Measurements from ENCODE around the gene RBM33. TPM values are rescaled to one million over a fixed set of nuclear protein-coding genes. Genes with fewer than 3 reads are reported as not detected.

The RBM33 gene
- polyA plus RNA-seq, 1 experiment: 9.5 TPM

DNA sequence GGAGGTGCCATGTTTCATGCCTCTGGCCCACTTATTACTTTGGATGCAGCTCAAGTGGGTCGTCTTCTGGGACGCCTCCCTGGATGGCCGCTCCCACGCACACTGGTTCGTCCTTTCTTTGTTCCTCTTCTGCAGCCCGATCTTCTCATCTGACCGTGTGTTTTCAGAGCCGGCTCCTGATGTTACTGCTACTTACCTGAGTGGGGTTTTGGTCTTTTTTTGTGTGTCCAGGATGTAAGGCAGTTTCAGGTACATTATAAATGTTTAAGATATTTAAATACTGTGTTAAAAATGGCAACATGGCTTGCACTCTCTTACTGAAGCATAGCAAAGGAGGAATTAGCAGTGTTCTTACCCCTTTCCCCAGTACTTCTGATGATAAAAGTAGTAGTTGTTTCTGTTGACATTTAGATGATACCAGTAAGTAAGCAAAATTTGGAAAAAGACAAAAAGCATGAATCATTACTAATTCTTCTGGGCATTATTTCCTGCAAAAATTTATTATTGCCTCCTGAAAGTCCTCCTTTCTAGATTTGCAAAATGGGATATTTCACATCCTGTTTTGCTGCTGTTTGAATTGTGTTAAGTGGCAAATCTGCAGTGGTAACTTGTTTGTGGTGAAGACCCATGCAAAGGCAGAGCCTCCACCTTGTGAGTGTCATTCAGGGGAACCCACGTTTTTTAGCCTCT is 108.4 kb downstream of the RBM33 start:
- Histone ChIP-seq H3K27me3 (ENCODE audit: control insufficient read depth, insufficient read depth, low read length) (no peaks in the 10 kb centered on the region), H3K9me3 (ENCODE audit: control insufficient read depth, insufficient read depth, low read length) (no peaks in the 10 kb centered on the region), H3K27ac (ENCODE audit: low read depth, low read length) (no peak overlapping the region), H3K4me3 (ENCODE audit: low read depth, low read length) (no peak overlapping the region)
- TF ChIP-seq, protein P1, sequence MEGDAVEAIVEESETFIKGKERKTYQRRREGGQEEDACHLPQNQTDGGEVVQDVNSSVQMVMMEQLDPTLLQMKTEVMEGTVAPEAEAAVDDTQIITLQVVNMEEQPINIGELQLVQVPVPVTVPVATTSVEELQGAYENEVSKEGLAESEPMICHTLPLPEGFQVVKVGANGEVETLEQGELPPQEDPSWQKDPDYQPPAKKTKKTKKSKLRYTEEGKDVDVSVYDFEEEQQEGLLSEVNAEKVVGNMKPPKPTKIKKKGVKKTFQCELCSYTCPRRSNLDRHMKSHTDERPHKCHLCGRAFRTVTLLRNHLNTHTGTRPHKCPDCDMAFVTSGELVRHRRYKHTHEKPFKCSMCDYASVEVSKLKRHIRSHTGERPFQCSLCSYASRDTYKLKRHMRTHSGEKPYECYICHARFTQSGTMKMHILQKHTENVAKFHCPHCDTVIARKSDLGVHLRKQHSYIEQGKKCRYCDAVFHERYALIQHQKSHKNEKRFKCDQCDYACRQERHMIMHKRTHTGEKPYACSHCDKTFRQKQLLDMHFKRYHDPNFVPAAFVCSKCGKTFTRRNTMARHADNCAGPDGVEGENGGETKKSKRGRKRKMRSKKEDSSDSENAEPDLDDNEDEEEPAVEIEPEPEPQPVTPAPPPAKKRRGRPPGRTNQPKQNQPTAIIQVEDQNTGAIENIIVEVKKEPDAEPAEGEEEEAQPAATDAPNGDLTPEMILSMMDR (IDR thresholded peaks at IDR 0.05; ENCODE audit: low read depth, low read length): no peak
- ChIA-PET POLR2A (no interaction called here), CTCF (interaction anchor here (0.6 to 2.8 kb wide), 3 partner anchors 14 to 155 kb away, joined by 4 to 14 read pairs (median 5); no protein-coding TSS in a partner anchor)
- no peak for DNase-seq (ENCODE audit: low read depth, low spot score)

DNA sequence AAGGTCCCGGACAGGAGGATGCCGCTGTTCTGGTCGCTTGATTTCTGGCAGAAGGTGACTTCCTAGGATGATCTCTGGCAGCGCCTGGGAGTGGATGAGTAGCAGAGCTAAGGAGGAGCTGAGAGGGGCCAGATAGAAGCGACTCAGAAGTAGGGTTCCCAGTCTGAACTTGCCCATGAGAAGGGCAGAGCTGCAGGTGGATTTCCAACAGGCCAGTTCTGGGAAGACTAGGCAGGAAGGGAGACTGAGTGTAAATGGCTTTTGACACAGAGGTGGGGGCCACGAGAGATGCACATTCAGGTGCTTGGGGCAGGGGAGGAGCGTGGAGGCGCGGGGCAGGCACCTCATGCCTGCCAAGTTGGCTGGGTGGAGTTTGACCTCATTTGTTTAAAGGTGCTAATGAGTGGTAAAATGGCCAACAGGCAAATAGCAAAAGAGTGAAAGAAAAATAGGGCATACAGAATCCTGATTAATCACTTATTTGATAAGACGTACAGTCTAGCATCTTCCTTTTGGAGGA is 109.0 kb downstream of the RBM33 start:
- CTCF ChIA-PET: interaction anchor here (0.6 to 2.8 kb wide), 4 partner anchors 15 to 1217 kb away, joined by 5 to 14 read pairs (median 7); no protein-coding TSS in a partner anchor
- TF ChIP-seq, protein P1 (IDR thresholded peaks at IDR 0.05; ENCODE audit: low read depth, low read length): no peak
- no peaks in the 10 kb centered on the region for H3K27me3 ChIP-seq (ENCODE audit: control insufficient read depth, insufficient read depth, low read length)

DNA sequence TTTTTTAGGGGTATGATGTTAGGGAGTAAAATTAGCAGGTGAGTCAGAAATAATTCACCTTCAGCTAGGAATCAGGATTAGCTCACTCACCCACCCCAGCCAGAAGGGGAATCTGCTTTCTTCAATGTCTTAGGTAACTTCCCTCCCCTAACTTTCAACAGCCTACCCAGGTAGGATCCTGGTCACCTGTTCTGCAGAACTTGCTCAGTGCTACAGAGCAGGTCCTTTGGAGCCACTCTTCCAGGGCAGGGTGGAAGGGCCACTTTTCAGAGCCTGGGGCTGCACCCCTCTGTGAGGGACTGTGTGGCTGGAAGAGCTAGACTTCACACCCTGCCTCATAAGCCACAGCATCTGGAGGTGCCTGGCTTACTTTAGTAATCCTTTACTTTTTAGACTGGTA is 109.7 kb downstream of the RBM33 start:
- H3K4me3 ChIP-seq (ENCODE audit: low read depth, low read length): no peak overlapping the region
- ChIA-PET CTCF (interaction anchor here (0.6 to 2.8 kb wide), 3 partner anchors 14 to 1216 kb away, joined by 5 to 14 read pairs (median 9); no protein-coding TSS in a partner anchor), POLR2A (no interaction called here)
- no peak for DNase-seq (ENCODE audit: low read depth, low spot score)
- no peak overlapping the region for H3K27ac ChIP-seq (ENCODE audit: low read depth, low read length)
- no peaks in the 10 kb centered on the region for H3K9me3 ChIP-seq (ENCODE audit: control insufficient read depth, insufficient read depth, low read length)
- TF ChIP-seq, protein P1 (IDR thresholded peaks at IDR 0.05; ENCODE audit: low read depth, low read length): no peak
- H3K27me3 ChIP-seq (ENCODE audit: control insufficient read depth, insufficient read depth, low read length): no peaks in the 10 kb centered on the region

More for the DNA sequence above, 109.0 kb downstream of the RBM33 start:
- POLR2A ChIA-PET: no interaction called here
- H3K27ac ChIP-seq (ENCODE audit: low read depth, low read length): no peak overlapping the region
- no peak overlapping the region for H3K4me3 ChIP-seq (ENCODE audit: low read depth, low read length)
- H3K9me3 ChIP-seq (ENCODE audit: control insufficient read depth, insufficient read depth, low read length): no peaks in the 10 kb centered on the region
- DNase-seq (ENCODE audit: low read depth, low spot score): no peak

- no peak overlapping the region for H3K4me3 ChIP-seq (ENCODE audit: low read depth, low read length)
- no peaks in the 10 kb centered on the region for H3K9me3 ChIP-seq (ENCODE audit: control insufficient read depth, insufficient read depth, low read length)
- no peak overlapping the region for H3K27ac ChIP-seq (ENCODE audit: low read depth, low read length)
- CTCF ChIA-PET: interaction anchor here (0.9 to 2.8 kb wide), 2 partner anchors 9 to 13 kb away, joined by 5 to 14 read pairs; no protein-coding TSS in a partner anchor
- H3K27me3 ChIP-seq (ENCODE audit: control insufficient read depth, insufficient read depth, low read length): no peaks in the 10 kb centered on the region
- TF ChIP-seq, protein P1 (IDR thresholded peaks at IDR 0.05; ENCODE audit: low read depth, low read length): no peak
- no peak for DNase-seq (ENCODE audit: low read depth, low spot score)
- POLR2A ChIA-PET: no interaction called here
Observed at GRCh38 chr7:155755026-155755425, 110.6 kb downstream of the RBM33 start.

GRCh38 chr7:155756322-155756721 is 111.9 kb downstream of the RBM33 start:
- DNase-seq (ENCODE audit: low read depth, low spot score): no peak
- Histone ChIP-seq H3K27me3 (ENCODE audit: control insufficient read depth, insufficient read depth, low read length) (no peaks in the 10 kb centered on the region), H3K9me3 (ENCODE audit: control insufficient read depth, insufficient read depth, low read length) (no peaks in the 10 kb centered on the region), H3K27ac (ENCODE audit: low read depth, low read length) (no peak overlapping the region), H3K4me3 (ENCODE audit: low read depth, low read length) (no peak overlapping the region)
- TF ChIP-seq, protein P1 (IDR thresholded peaks at IDR 0.05; ENCODE audit: low read depth, low read length): no peak
- POLR2A ChIA-PET: no interaction called here
- CTCF ChIA-PET: interaction anchor here (0.9 kb wide), 2 partner anchors 12 to 157 kb away, joined by 3 read pairs; no protein-coding TSS in a partner anchor

Measured in AG04450 (cell line).